Neural cell (in vitro differentiated cells): ENCODE data around the gene GARIN5A. TPM values are rescaled to one million over a fixed set of nuclear protein-coding genes. Genes with fewer than 3 reads are reported as not detected.

Source experiments
- H2AFZ ChIP-seq: fragments of 200-600, 300-800 bp; sonication (generic), shearing (Covaris generic); 2 replicates; pipeline ENCODE4 v1.6.0; 2014; ENCODE audit warnings: low read depth, mild to moderate bottlenecking, antibody characterized with exemption, low read length, moderate library complexity
- H3F3A ChIP-seq: fragments of 200-600 bp; shearing (Covaris generic); 2 replicates; pipeline ENCODE4 v1.6.1; 2016; ENCODE audit warnings: mild to moderate bottlenecking, moderate library complexity, mixed read lengths, antibody characterized with exemption, low read length; ENCODE audit not compliant: insufficient read depth, poor library complexity, severe bottlenecking
- H3K27ac ChIP-seq: fragments of 200-600, 300-800 bp; sonication (generic), shearing (Covaris generic); 2 replicates; pipeline ENCODE4 v1.5.1; 2014; ENCODE audit warnings: mild to moderate bottlenecking, low read length, moderate library complexity
- H3K27me3 ChIP-seq: fragments of 300-800, 200-600 bp; sonication (generic), shearing (Covaris generic); 2 replicates; pipeline ENCODE4 v1.6.0; 2014; ENCODE audit warnings: mild to moderate bottlenecking, low read depth, low read length, moderate library complexity; ENCODE audit not compliant: insufficient read depth
- H3K36me3 ChIP-seq: fragments of 300-800, 200-600 bp; sonication (generic), shearing (Covaris generic); 2 replicates; pipeline ENCODE4 v1.5.1; 2014; ENCODE audit warnings: mild to moderate bottlenecking, antibody characterized with exemption, low read length, moderate library complexity; ENCODE audit not compliant: insufficient read depth
- H3K4me2 ChIP-seq: fragments of 300-800, 200-600 bp; sonication (generic), shearing (Covaris generic); 2 replicates; pipeline ENCODE4 v1.6.0; 2014; ENCODE audit warnings: mild to moderate bottlenecking, low read length
- H3K4me3 ChIP-seq: fragments of 300-800, 200-600 bp; sonication (generic), shearing (Covaris generic); 2 replicates; pipeline ENCODE4 v1.5.1; 2014; ENCODE audit warnings: mild to moderate bottlenecking, low read length, moderate library complexity
- H3K79me2 ChIP-seq: fragments of 200-600 bp; shearing (Covaris generic); replicated peaks from 2 replicates; pipeline ENCODE4 v1.6.0; 2014; ENCODE audit warnings: mild to moderate bottlenecking, low read length, moderate library complexity; ENCODE audit not compliant: insufficient read depth
- H3K9ac ChIP-seq: fragments of 300-800, 200-600 bp; sonication (generic), shearing (Covaris generic); 2 replicates; pipeline ENCODE4 v1.6.1; 2016; ENCODE audit warnings: mild to moderate bottlenecking, low read length, mixed read lengths
- H3K9me2 ChIP-seq: fragments of 200-600 bp; shearing (Covaris generic); 2 replicates; pipeline ENCODE4 v1.6.1; 2016; ENCODE audit warnings: mild to moderate bottlenecking, low read length, mixed read lengths; ENCODE audit not compliant: insufficient read depth
- H3K9me3 ChIP-seq: fragments of 200-600, 300-800 bp; sonication (generic), shearing (Covaris generic); 2 replicates; pipeline ENCODE4 v1.6.1; 2016; ENCODE audit warnings: mild to moderate bottlenecking, mixed run types, low read length, moderate library complexity, mixed read lengths
- H4K20me1 ChIP-seq: fragments of 200-600 bp; shearing (Covaris generic); 2 replicates; pipeline ENCODE4 v1.6.1; 2016; ENCODE audit warnings: mild to moderate bottlenecking, mixed run types; ENCODE audit not compliant: insufficient read depth
- CTCF ChIP-seq: fragments of 450-650 bp; IDR thresholded peaks from 2 replicates; pipeline ENCODE4 v1.5.1; 2014; ENCODE audit warnings: antibody characterized with exemption, mild to moderate bottlenecking, moderate library complexity; ENCODE audit not compliant: poor library complexity, severe bottlenecking
- EP300 ChIP-seq: fragments of 450-650 bp; conservative IDR thresholded peaks from 2 replicates; pipeline ENCODE4 v1.6.1; 2014; ENCODE audit warnings: antibody characterized with exemption, mild to moderate bottlenecking, moderate library complexity; ENCODE audit not compliant: poor library complexity, severe bottlenecking
- EZH2 ChIP-seq: fragments of 200-600, 300-800 bp; shearing (Covaris generic), sonication (generic); IDR thresholded peaks from 2 replicates; pipeline ENCODE4 v1.6.1; 2014; ENCODE audit warnings: antibody characterized with exemption, low read length, borderline replicate concordance, mild to moderate bottlenecking; ENCODE audit not compliant: insufficient read depth, poor library complexity, severe bottlenecking
- MXI1 ChIP-seq: fragments of 450-650 bp; conservative IDR thresholded peaks from 2 replicates; pipeline ENCODE4 v1.6.1; 2014; ENCODE audit warnings: antibody characterized with exemption, mild to moderate bottlenecking; ENCODE audit not compliant: poor library complexity, severe bottlenecking
- POLR2AphosphoS5 ChIP-seq: IDR thresholded peaks from 2 replicates; pipeline ENCODE4 v1.6.1; 2012
- RAD21 ChIP-seq: fragments of 450-650 bp; conservative IDR thresholded peaks from 2 replicates; pipeline ENCODE4 v1.6.1; 2014; ENCODE audit warnings: antibody characterized with exemption, mild to moderate bottlenecking, moderate library complexity
- REST ChIP-seq: IDR thresholded peaks from 2 replicates; pipeline ENCODE4 v1.6.1; 2012; ENCODE audit warnings: borderline replicate concordance
- SMC3 ChIP-seq: fragments of 450-650 bp; conservative IDR thresholded peaks from 2 replicates; pipeline ENCODE4 v1.6.1; 2014; ENCODE audit warnings: antibody characterized with exemption, mild to moderate bottlenecking, moderate library complexity; ENCODE audit not compliant: poor library complexity
- TAF1 ChIP-seq: IDR thresholded peaks from 2 replicates; pipeline ENCODE4 v1.6.1; 2012; ENCODE audit warnings: low read depth
- polyA plus RNA-seq: library from polyadenylated mRNA; depleted of rRNA; stranded (reverse); fragments of >200 nt; gene quantifications from 2 replicates; pipeline ENCODE4 v1.2.3, GENCODE V29; 2014

GARIN5A gene
- polyA plus RNA-seq, 1 donor from 2014 or later = 3.3 TPM

DNA sequence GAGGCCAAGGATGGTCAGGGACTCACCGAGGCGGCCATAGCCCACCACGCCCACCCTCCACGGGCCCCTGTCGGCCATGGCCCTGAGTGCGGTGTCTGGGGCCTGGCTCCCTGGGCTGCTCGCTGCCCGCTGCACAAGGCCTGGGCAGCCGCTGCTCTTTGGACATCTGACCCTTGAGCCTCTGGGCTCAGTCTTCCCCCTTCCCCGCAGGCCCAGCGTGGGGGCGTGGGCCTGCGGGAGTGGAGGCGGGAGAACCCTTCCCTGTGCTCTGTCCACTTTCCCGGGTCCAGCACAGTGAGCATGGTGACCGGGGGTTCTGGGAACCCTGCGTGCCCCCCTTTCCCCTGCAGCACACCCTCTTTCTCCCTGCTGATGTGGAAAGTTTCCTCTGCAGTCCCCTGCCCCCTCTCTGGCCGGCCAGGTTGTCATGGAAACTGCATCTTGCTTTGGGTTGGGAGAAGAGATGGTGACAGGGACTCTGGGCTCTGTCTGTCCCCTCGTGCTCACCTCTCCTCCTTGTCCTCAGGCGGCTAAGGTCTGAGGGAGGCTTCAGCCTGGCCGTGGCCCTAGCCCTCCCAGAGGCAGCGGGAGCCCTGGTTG is 37.2 kb upstream of the GARIN5A start, which contains the start of gene ASPDH:
Gene ASPDH, minus strand, starts transcription at position 168 of the 600 bp plus-strand sequence. Its CDS starts 90 bp downstream, at position 78.
- Histone ChIP-seq H3K27me3 (no peaks in the 10 kb centered on the region), H3K9me3 (peaks cover 4% of the 10 kb centered on the region), H3K79me2 (no peaks in the 10 kb centered on the region), H2AFZ (no peak within 1 kb of the TSS), H3K4me2 (no peak within 1 kb of the TSS), H3K9ac (peak within 1 kb of the TSS; percentile 35), H3K27ac (peak within 1 kb of the TSS; percentile 100), H3K9me2 (no peaks in the 10 kb centered on the region), H3K4me3 (peak within 1 kb of the TSS; percentile 47), H3F3A (no peaks in the 10 kb centered on the region), H3K36me3 (peaks cover 7% of the 10 kb centered on the region), H4K20me1 (no peaks in the 10 kb centered on the region)
- TF ChIP-seq RAD21 (no peak), TAF1 (no peak), MXI1 (no peak), SMC3 (no peak), REST (no peak), POLR2AphosphoS5 (peak; percentile 6)

- peak overlapping the region; percentile 100 for H3K27ac ChIP-seq
- H3K79me2 ChIP-seq = no peaks in the 10 kb centered on the region
- no peak overlapping the region for H3K4me2 ChIP-seq
- no peaks in the 10 kb centered on the region for H3K9me3 ChIP-seq
- peak overlapping the region; percentile 47 for H3K4me3 ChIP-seq
- TF ChIP-seq RAD21 (no peak), EZH2 (no peak), MXI1 (no peak), POLR2AphosphoS5 (peak; percentile 10)
- no peaks in the 10 kb centered on the region for H4K20me1 ChIP-seq
- no peaks in the 10 kb centered on the region for H3K27me3 ChIP-seq
- no peaks in the 10 kb centered on the region for H3F3A ChIP-seq
- peak overlapping the region; percentile 35 for H3K9ac ChIP-seq
- H2AFZ ChIP-seq = no peak overlapping the region
- no peaks in the 10 kb centered on the region for H3K9me2 ChIP-seq
- no peaks in the 10 kb centered on the region for H3K36me3 ChIP-seq
Measured at GRCh38 chr19:50512999-50513745, 36.5 kb upstream of the GARIN5A start.

DNA sequence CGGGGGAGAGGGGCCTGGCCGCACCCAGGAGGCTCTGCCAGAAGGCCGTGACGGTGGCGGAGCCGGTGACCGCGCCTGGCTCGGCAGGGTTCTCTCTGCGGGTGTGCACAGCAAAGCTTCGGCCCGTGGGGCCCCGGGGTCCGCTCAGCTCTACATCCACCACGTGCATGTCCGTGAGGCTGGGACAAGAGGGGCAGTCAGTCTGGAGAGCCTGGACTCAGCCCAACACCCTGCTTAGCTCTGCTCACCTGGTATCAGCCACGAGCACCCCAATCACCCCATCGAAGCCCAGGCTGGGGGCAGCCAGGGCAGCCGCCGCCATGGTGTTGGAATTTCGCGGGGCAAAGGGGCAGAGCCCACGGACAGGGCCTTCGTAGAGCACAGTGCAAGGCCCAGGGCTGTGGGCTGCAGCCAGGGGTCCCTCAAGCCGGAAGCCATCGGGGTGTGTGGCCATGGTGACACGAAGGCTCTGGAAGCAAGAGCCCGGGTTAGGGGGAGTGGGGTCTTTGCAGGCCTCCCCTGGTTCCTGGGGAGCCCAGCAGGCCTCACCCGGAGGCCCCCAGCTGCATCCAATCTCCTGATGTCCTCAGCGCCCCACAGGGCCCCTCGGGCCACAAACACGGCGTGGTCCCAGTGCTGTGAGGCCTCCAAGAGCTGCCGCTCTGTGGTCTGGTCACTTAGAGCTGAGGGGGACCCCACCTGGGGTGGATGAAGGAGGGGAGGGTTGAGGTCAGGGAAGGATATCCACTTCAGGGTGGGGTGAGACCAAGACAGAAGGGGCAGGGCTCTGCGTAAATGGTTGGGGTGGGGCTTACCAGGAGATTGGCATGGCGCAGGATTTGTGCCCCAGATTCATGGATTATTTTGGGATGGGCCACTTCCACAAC is 35.7 kb upstream of the GARIN5A start:
- H3K9ac ChIP-seq = peak overlapping the region; percentile 95
- H3K9me2 ChIP-seq = no peaks in the 10 kb centered on the region
- H3K4me3 ChIP-seq = peak overlapping the region; percentile 69
- no peaks in the 10 kb centered on the region for H3K36me3 ChIP-seq
- no peaks in the 10 kb centered on the region for H3K27me3 ChIP-seq
- H3K9me3 ChIP-seq = no peaks in the 10 kb centered on the region
- TF ChIP-seq POLR2AphosphoS5 (no peak), SMC3 (no peak), TAF1 (no peak), MXI1 (no peak), CTCF (no peak), REST (no peak), RAD21 (no peak), EP300 (no peak), EZH2 (no peak)
- H3K79me2 ChIP-seq = no peaks in the 10 kb centered on the region
- H3K27ac ChIP-seq = peak overlapping the region; percentile 100
- H4K20me1 ChIP-seq = no peaks in the 10 kb centered on the region
- no peaks in the 10 kb centered on the region for H3F3A ChIP-seq
- no peak overlapping the region for H2AFZ ChIP-seq
- H3K4me2 ChIP-seq = peak overlapping the region; percentile 12
